WTC11 (cell line): Measurements from ENCODE around the gene RAI14.

ENCODE experiments used
- ARID4B ChIP-seq: sonication (generic); formaldehyde crosslinking; IDR thresholded peaks from 2 replicates; pipeline ENCODE4 v1.8.0; 2023; ENCODE audit warnings: missing genetic modification reagents, mild to moderate bottlenecking, borderline replicate concordance
- CTCF ChIP-seq: fragments of 200-600 bp; IDR thresholded peaks from 2 replicates; pipeline ENCODE4 v1.8.0; 2022; ENCODE audit warnings: antibody characterized with exemption
- E2F4 ChIP-seq: sonication (generic); formaldehyde crosslinking; IDR thresholded peaks from 2 replicates; pipeline ENCODE4 v1.8.1; 2022; ENCODE audit warnings: low read depth, mild to moderate bottlenecking, moderate library complexity, missing genetic modification reagents, borderline replicate concordance
- ELF4 ChIP-seq: sonication (generic); formaldehyde crosslinking; IDR thresholded peaks from 2 replicates; pipeline ENCODE4 v1.8.1; 2022; ENCODE audit warnings: low read depth, mild to moderate bottlenecking, moderate library complexity, missing genetic modification reagents
- JUN ChIP-seq: sonication (generic); formaldehyde crosslinking; IDR thresholded peaks from 2 replicates; pipeline ENCODE4 v1.8.0; 2023; ENCODE audit warnings: mild to moderate bottlenecking, missing genetic modification reagents
- TF ChIP-seq, protein P1 (sequence below): sonication (generic); formaldehyde crosslinking; IDR thresholded peaks from 2 replicates; pipeline ENCODE4 v1.8.1; 2023; ENCODE audit warnings: mild to moderate bottlenecking, missing genetic modification reagents, moderate library complexity

- no peak for TF ChIP-seq CTCF
- TF ChIP-seq, protein P1, sequence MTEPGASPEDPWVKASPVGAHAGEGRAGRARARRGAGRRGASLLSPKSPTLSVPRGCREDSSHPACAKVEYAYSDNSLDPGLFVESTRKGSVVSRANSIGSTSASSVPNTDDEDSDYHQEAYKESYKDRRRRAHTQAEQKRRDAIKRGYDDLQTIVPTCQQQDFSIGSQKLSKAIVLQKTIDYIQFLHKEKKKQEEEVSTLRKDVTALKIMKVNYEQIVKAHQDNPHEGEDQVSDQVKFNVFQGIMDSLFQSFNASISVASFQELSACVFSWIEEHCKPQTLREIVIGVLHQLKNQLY (CRISPR knock-in tag), result no peak
- TF ChIP-seq E2F4 (CRISPR knock-in tag), result no peak
- no peak for TF ChIP-seq ARID4B (CRISPR knock-in tag)
- no peak for TF ChIP-seq ELF4
- no peak for TF ChIP-seq JUN (CRISPR knock-in tag)
Measured at GRCh38 chr5:34703767-34704713, 47.9 kb downstream of the RAI14 start.
